Erythroblast (primary cell): ENCODE results near the gene WSCD1.

Experiments
- GATA1 ChIP-seq: IDR thresholded peaks from 2 replicates; pipeline ENCODE4 v1.6.1; 2011; ENCODE audit warnings: low read depth, mild to moderate bottlenecking, control low read depth, low read length, moderate library complexity
- POLR2A ChIP-seq: IDR thresholded peaks from 2 replicates; pipeline ENCODE4 v1.6.1; 2011; ENCODE audit warnings: mild to moderate bottlenecking, low read length

- TF ChIP-seq POLR2A (no peak), GATA1 (no peak)
Observed at GRCh38 chr17:6134721-6135120, 64.5 kb downstream of the WSCD1 start.
